PC-3 (cell line): ENCODE results near the gene SNX9. TPM values are rescaled to one million over a fixed set of nuclear protein-coding genes. Genes with fewer than 3 reads are reported as not detected.
"Not testable (repeated sequence)": the region's sequence is repeated elsewhere in the genome, so short reads cannot be mapped to it uniquely, and the experiment has no call there.

Source experiments
- ATAC-seq: fragments of 200-7000 bp; cut with Tn5 transposase; 2 replicates; pipeline ENCODE4 v1.9.1; 2020; ENCODE audit warnings: mild to moderate bottlenecking, moderate library complexity
- BruUV-seq: library from RNA; stranded (reverse); fragments of 400-500 nt; replicated peaks from 2 replicates; lab custom pipeline; 2021; lab: Mats Ljungman, UMichigan
- CTCF ChIA-PET: fragments of 300-600 bp; sonication (Branson Sonifier 250); formaldehyde crosslinking; loops from one replicate; lab custom pipeline; 2022; ENCODE audit warnings: antibody characterized with exemption; lab: Charles Lee
- POLR2A ChIA-PET: fragments of 300-600 bp; sonication (Branson Sonifier 250); formaldehyde crosslinking; loops from one replicate; lab custom pipeline; 2022; ENCODE audit warnings: antibody characterized with exemption; ENCODE audit not compliant: unreplicated experiment; lab: Charles Lee
- DNase-seq: peaks from one replicate; pipeline ENCODE4 v3.0.0-alpha.2; 2015
- H2AFZ ChIP-seq: fragments of 300-600 bp; sonication (generic); 2 replicates; pipeline ENCODE4 v1.6.0; 2016; ENCODE audit warnings: antibody characterized with exemption, low read length
- H3F3A ChIP-seq: fragments of 300-600 bp; sonication (generic); one replicate; pipeline ENCODE4 v1.6.0; 2017; ENCODE audit warnings: antibody characterized with exemption, low read length, control low read depth, mild to moderate bottlenecking; ENCODE audit not compliant: unreplicated experiment
- H3K27ac ChIP-seq: fragments of 300-600 bp; sonication (generic); 2 replicates; pipeline ENCODE4 v1.5.1; 2016; ENCODE audit warnings: mild to moderate bottlenecking, low read length
- H3K27me3 ChIP-seq: fragments of 300-600 bp; sonication (generic); 2 replicates; pipeline ENCODE4 v1.6.1; 2016; ENCODE audit warnings: low read length, mixed read lengths
- H3K36me3 ChIP-seq: fragments of 300-600 bp; sonication (generic); 2 replicates; pipeline ENCODE4 v1.6.1; 2016; ENCODE audit warnings: low read depth, mixed run types, low read length, mixed read lengths
- H3K4me1 ChIP-seq: fragments of 300-600 bp; sonication (generic); 2 replicates; pipeline ENCODE4 v1.5.1; 2016; ENCODE audit warnings: low read length; ENCODE audit not compliant: insufficient read depth
- H3K4me2 ChIP-seq: fragments of 300-600 bp; sonication (generic); 2 replicates; pipeline ENCODE4 v1.6.0; 2016; ENCODE audit warnings: low read length
- H3K4me3 ChIP-seq: fragments of 300-600 bp; sonication (generic); 2 replicates; pipeline ENCODE4 v1.5.1; 2016; ENCODE audit warnings: mild to moderate bottlenecking, low read length, mixed read lengths
- H3K79me2 ChIP-seq: fragments of 300-600 bp; sonication (generic); 2 replicates; pipeline ENCODE4 v1.6.1; 2017; ENCODE audit warnings: low read length, mixed read lengths
- H3K9ac ChIP-seq: fragments of 300-600 bp; sonication (generic); 2 replicates; pipeline ENCODE4 v1.6.0; 2016; ENCODE audit warnings: mild to moderate bottlenecking, low read length
- H3K9me2 ChIP-seq: fragments of 300-600 bp; sonication (generic); replicated peaks from 2 replicates; pipeline ENCODE4 v1.6.1; 2016; ENCODE audit warnings: mixed run types, low read length, mixed read lengths
- H3K9me3 ChIP-seq: fragments of 300-600 bp; sonication (generic); 2 replicates; pipeline ENCODE4 v1.6.1; 2016; ENCODE audit warnings: low read length, mixed read lengths
- H4K20me1 ChIP-seq: fragments of 300-600 bp; sonication (generic); 2 replicates; pipeline ENCODE4 v1.6.1; 2016; ENCODE audit warnings: low read length, mixed read lengths
- CTCF ChIP-seq: fragments of 300-600 bp; sonication (generic); conservative IDR thresholded peaks from 2 replicates; pipeline ENCODE4 v1.5.1; 2017; ENCODE audit warnings: antibody characterized with exemption, low read depth, mild to moderate bottlenecking, low read length
- EZH2 ChIP-seq: fragments of 300-600 bp; sonication (generic); IDR thresholded peaks from one replicate; pipeline ENCODE4 v1.6.1; 2017; ENCODE audit warnings: antibody characterized with exemption, mild to moderate bottlenecking, low read length; ENCODE audit not compliant: unreplicated experiment
- EZH2phosphoT487 ChIP-seq: fragments of 300-600 bp; sonication (generic); IDR thresholded peaks from 2 replicates; pipeline ENCODE4 v1.6.1; 2018; ENCODE audit warnings: mild to moderate bottlenecking, antibody characterized with exemption, low read length, borderline replicate concordance
- intact Hi-C: fragments of 100-400 bp; cut with micrococcal nuclease; formaldehyde crosslinking; loops from 2 replicates; pipeline ENCODE4 v1.9.0; 2023
- total RNA-seq: library from RNA; depleted of rRNA; stranded (reverse); fragments of >200 nt; gene quantifications from 2 replicates; pipeline ENCODE4 v1.2.3, GENCODE V29; 2014

The SNX9 gene
- total RNA-seq, 1 experiment from 2014 or later: 18.0 TPM

DNA sequence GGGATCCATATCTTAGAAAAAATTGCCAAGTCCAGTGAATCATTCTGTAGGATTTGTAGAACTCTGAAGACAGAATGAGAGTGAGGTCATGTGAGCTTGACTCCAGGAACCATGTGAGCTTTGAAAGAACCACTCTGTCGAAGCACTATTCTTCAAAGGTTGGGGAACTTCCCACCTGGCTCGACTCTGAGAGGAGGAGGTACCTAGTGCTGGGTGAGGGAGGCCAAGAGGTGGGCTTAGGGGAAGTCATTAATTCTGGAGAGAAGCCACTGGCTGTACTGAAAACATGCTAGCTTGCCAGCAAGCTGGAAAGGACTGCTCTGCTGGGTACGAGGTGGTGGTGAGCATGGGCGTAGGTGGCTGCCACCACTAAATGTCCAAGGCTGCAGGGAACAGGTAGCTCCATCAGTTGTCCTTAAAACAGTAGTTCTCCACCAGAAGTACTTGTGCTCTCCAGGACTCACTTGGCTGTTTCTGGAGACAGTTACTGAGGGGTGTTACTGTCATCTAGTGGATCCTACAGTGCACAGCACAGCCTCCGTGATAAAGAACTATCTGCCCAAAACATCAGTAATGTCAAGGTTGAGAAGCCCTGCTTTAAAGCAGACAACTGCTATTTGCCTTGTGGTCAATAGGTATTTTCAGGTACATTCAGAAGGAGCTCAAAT, 124.0 kb downstream of the SNX9 start:
- ChIA-PET CTCF (interaction anchor here (1.0 kb wide), 1 partner anchor 73 kb away, joined by 6 read pairs; no protein-coding TSS in a partner anchor), POLR2A (no interaction called here)
- DNase-seq (peak; percentile 36), ATAC-seq (peak; percentile 65; the same call in 1 of the 2 replicates)
- Histone ChIP-seq H3K4me3 (no peak overlapping the region), H3K9me2 (no peaks in the 10 kb centered on the region), H3K9ac (no peak overlapping the region), H4K20me1 (no peaks in the 10 kb centered on the region), H3K36me3 (no peaks in the 10 kb centered on the region; the same call in 1 of the 2 replicates), H3K27ac (no peak overlapping the region), H3K4me1 (no peaks in the 10 kb centered on the region), H3F3A (no peaks in the 10 kb centered on the region), H3K9me3 (no peaks in the 10 kb centered on the region), H3K27me3 (no peaks in the 10 kb centered on the region), H3K4me2 (no peak overlapping the region), H2AFZ (no peak overlapping the region), H3K79me2 (no peaks in the 10 kb centered on the region)
- intact Hi-C loops: loop anchor here (1.0 kb wide), 1 partner anchor 191 kb away; no protein-coding TSS in a partner anchor
- TF ChIP-seq CTCF (peak; percentile 59), EZH2 (no peak)
- BruUV-seq: no TSS peak

DNA sequence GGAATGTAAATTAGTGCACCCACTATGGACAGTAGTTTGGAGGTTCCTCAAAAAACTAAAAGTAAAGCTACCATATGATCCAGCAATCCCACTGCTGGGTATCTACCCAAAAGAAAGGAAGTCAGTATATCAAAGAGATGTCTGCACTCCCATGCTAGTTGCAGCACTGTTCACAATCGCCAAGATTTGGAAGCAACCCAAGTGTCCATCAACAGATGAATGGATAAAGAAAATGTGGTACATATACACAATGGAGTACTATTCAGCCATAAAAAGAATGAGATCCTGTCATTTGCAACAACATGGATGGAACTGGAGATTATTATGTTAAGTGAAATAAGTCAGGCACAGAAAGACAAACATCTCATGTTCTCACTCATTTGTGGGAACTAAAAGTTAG, 127.9 kb downstream of the SNX9 start:
- H3K4me1 ChIP-seq, H3K4me2 ChIP-seq, DNase-seq, intact Hi-C loops, H3K36me3 ChIP-seq, H2AFZ ChIP-seq, H4K20me1 ChIP-seq, H3K9me2 ChIP-seq, H3K27ac ChIP-seq, H3K9ac ChIP-seq, H3K27me3 ChIP-seq, H3K9me3 ChIP-seq, H3K4me3 ChIP-seq, CTCF ChIA-PET, BruUV-seq, ATAC-seq, H3K79me2 ChIP-seq, H3F3A ChIP-seq, POLR2A ChIA-PET: not testable (repeated sequence)

GRCh38 chr6:157951828-157952227, 128.8 kb downstream of the SNX9 start:
- Histone ChIP-seq H3K27ac (no peak overlapping the region), H3K4me2 (no peak overlapping the region), H3K4me3 (no peak overlapping the region), H3K27me3 (no peaks in the 10 kb centered on the region), H3K9me2 (no peaks in the 10 kb centered on the region), H4K20me1 (no peaks in the 10 kb centered on the region), H3F3A (no peaks in the 10 kb centered on the region), H3K79me2 (no peaks in the 10 kb centered on the region), H3K9ac (no peak overlapping the region), H3K36me3 (no peaks in the 10 kb centered on the region), H3K4me1 (peaks cover 10% of the 10 kb centered on the region), H3K9me3 (no peaks in the 10 kb centered on the region), H2AFZ (no peak overlapping the region)
- TF ChIP-seq EZH2phosphoT487 (no peak), CTCF (no peak), EZH2 (no peak)
- ChIA-PET CTCF (no interaction called here), POLR2A (no interaction called here)
- BruUV-seq: no TSS peak
- DNase-seq (no peak), ATAC-seq (no peak)
- intact Hi-C loops: no loop called here
